H1 (cell line): ENCODE data around the gene PPEF2. TPM values are rescaled to one million over a fixed set of nuclear protein-coding genes. Genes with fewer than 3 reads are reported as not detected.

Experiments used
- BCL11A ChIP-seq, 2 experiments: IDR thresholded peaks; one replicate each; pipeline ENCODE4 v1.6.1; 2011; ENCODE audit warnings: low read depth in 2 of 2, low read length in 2 of 2, mild to moderate bottlenecking in 2 of 2
- CHD2 ChIP-seq: IDR thresholded peaks from 2 replicates; pipeline ENCODE4 v1.6.1; 2012; ENCODE audit warnings: low read length, improper control_type of control experiment
- E2F6 ChIP-seq: IDR thresholded peaks from 2 replicates; pipeline ENCODE4 v1.6.1; 2012; ENCODE audit warnings: inconsistent platforms
- EP300 ChIP-seq, 2 experiments: IDR thresholded peaks; 1 replicate in 1 of 2; 2 replicates in 1 of 2; pipeline ENCODE4 v1.6.1; 2011 to 2012; ENCODE audit warnings: low read depth in 2 of 2, low read length in 2 of 2, mild to moderate bottlenecking in 2 of 2, borderline replicate concordance in 1 of 2, inconsistent platforms in 1 of 2, moderate library complexity in 1 of 2
- FOSL1 ChIP-seq: IDR thresholded peaks from 2 replicates; pipeline ENCODE4 v1.6.1; 2011; ENCODE audit warnings: mild to moderate bottlenecking, low read depth, low read length, moderate library complexity; ENCODE audit not compliant: insufficient read depth
- JUN ChIP-seq: IDR thresholded peaks from 2 replicates; pipeline ENCODE4 v1.6.1; 2011; ENCODE audit warnings: low read depth, mild to moderate bottlenecking, improper control_type of control experiment, low read length
- JUND ChIP-seq: IDR thresholded peaks from 2 replicates; pipeline ENCODE4 v1.6.1; 2011; ENCODE audit warnings: mild to moderate bottlenecking, improper control_type of control experiment, low read length
- RBBP5 ChIP-seq: IDR thresholded peaks from 2 replicates; pipeline ENCODE4 v1.7.1; 2012; ENCODE audit warnings: low read depth, mild to moderate bottlenecking, inconsistent platforms, low read length, moderate library complexity, borderline replicate concordance
- SP2 ChIP-seq: IDR thresholded peaks from 2 replicates; pipeline ENCODE4 v1.6.1; 2012; ENCODE audit warnings: mild to moderate bottlenecking, low read length, inconsistent platforms
- polyA plus RNA-seq, 7 experiments: library from polyadenylated mRNA; depleted of rRNA in 3 of 7; stranded (reverse) in 5 of 7; unstranded in 2 of 7; fragments of >200 nt in 5 of 7; fragments of 200-250 nt in 2 of 7; gene quantifications; 1 replicate in 5 of 7; 2 replicates in 1 of 7; 4 replicates in 1 of 7; pipeline versions ENCODE4 v1.2.1 to v1.2.3, GENCODE V29; 2011 to 2013; ENCODE audit warnings: missing spikeins in 2 of 7, mixed read lengths in 2 of 7
- total RNA-seq: library from RNA; stranded (reverse); fragmentation: NEBNext Ultra II Directional; extraction: Animal tissue kit (Norgen Biotek cat#: 25700); gene quantifications from 2 replicates; pipeline ENCODE4 v1.2.1, GENCODE V29; 2021
- TF ChIP-seq, protein P1 (sequence below): fragments of 300-600 bp; sonication (generic); IDR thresholded peaks from 2 replicates; pipeline ENCODE4 v1.7.1; 2012; ENCODE audit warnings: low read length, moderate library complexity, mild to moderate bottlenecking, inconsistent platforms; ENCODE audit not compliant: insufficient replicate concordance

Gene PPEF2
- total and polyA plus RNA-seq, 2 of the 8 experiments (the other 6 are each of a cell fraction or from before 2014, with no cell fraction given), result not detected

DNA sequence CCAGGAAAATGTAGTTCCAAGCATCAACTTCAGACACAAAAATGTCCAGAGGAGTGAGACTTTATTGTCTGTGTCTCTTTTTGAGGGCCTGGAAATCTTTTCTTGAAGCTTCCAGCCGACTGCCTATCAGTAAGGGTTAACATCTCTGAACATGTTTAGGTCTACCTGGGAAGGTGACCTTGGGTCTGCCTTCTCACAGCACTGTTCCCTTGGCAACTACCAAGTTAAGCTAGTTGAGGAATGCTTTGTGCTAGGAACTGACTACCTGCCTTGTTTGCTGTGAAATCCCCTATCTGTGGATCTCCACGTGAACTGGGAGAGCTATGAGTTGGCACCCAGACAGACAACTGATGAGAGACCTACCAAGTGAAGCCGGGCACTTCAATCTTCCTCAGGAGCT is 81.6 kb downstream of the PPEF2 start (continued):
- TF ChIP-seq, protein P1, sequence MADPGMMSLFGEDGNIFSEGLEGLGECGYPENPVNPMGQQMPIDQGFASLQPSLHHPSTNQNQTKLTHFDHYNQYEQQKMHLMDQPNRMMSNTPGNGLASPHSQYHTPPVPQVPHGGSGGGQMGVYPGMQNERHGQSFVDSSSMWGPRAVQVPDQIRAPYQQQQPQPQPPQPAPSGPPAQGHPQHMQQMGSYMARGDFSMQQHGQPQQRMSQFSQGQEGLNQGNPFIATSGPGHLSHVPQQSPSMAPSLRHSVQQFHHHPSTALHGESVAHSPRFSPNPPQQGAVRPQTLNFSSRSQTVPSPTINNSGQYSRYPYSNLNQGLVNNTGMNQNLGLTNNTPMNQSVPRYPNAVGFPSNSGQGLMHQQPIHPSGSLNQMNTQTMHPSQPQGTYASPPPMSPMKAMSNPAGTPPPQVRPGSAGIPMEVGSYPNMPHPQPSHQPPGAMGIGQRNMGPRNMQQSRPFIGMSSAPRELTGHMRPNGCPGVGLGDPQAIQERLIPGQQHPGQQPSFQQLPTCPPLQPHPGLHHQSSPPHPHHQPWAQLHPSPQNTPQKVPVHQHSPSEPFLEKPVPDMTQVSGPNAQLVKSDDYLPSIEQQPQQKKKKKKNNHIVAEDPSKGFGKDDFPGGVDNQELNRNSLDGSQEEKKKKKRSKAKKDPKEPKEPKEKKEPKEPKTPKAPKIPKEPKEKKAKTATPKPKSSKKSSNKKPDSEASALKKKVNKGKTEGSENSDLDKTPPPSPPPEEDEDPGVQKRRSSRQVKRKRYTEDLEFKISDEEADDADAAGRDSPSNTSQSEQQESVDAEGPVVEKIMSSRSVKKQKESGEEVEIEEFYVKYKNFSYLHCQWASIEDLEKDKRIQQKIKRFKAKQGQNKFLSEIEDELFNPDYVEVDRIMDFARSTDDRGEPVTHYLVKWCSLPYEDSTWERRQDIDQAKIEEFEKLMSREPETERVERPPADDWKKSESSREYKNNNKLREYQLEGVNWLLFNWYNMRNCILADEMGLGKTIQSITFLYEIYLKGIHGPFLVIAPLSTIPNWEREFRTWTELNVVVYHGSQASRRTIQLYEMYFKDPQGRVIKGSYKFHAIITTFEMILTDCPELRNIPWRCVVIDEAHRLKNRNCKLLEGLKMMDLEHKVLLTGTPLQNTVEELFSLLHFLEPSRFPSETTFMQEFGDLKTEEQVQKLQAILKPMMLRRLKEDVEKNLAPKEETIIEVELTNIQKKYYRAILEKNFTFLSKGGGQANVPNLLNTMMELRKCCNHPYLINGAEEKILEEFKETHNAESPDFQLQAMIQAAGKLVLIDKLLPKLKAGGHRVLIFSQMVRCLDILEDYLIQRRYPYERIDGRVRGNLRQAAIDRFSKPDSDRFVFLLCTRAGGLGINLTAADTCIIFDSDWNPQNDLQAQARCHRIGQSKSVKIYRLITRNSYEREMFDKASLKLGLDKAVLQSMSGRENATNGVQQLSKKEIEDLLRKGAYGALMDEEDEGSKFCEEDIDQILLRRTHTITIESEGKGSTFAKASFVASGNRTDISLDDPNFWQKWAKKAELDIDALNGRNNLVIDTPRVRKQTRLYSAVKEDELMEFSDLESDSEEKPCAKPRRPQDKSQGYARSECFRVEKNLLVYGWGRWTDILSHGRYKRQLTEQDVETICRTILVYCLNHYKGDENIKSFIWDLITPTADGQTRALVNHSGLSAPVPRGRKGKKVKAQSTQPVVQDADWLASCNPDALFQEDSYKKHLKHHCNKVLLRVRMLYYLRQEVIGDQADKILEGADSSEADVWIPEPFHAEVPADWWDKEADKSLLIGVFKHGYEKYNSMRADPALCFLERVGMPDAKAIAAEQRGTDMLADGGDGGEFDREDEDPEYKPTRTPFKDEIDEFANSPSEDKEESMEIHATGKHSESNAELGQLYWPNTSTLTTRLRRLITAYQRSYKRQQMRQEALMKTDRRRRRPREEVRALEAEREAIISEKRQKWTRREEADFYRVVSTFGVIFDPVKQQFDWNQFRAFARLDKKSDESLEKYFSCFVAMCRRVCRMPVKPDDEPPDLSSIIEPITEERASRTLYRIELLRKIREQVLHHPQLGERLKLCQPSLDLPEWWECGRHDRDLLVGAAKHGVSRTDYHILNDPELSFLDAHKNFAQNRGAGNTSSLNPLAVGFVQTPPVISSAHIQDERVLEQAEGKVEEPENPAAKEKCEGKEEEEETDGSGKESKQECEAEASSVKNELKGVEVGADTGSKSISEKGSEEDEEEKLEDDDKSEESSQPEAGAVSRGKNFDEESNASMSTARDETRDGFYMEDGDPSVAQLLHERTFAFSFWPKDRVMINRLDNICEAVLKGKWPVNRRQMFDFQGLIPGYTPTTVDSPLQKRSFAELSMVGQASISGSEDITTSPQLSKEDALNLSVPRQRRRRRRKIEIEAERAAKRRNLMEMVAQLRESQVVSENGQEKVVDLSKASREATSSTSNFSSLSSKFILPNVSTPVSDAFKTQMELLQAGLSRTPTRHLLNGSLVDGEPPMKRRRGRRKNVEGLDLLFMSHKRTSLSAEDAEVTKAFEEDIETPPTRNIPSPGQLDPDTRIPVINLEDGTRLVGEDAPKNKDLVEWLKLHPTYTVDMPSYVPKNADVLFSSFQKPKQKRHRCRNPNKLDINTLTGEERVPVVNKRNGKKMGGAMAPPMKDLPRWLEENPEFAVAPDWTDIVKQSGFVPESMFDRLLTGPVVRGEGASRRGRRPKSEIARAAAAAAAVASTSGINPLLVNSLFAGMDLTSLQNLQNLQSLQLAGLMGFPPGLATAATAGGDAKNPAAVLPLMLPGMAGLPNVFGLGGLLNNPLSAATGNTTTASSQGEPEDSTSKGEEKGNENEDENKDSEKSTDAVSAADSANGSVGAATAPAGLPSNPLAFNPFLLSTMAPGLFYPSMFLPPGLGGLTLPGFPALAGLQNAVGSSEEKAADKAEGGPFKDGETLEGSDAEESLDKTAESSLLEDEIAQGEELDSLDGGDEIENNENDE, result no peak
- TF ChIP-seq E2F6 (no peak), JUN (no peak), RBBP5 (no peak), SP2 (no peak), JUND (no peak), BCL11A (IDR thresholded peaks at IDR 0.05; ENCODE audit: low read depth in 2 of 2, low read length in 2 of 2) (no peak), FOSL1 (no peak), EP300 (IDR thresholded peaks at IDR 0.05; ENCODE audit: borderline replicate concordance in 1 of 2, low read depth in 2 of 2, low read length in 2 of 2) (no peak), CHD2 (no peak)
